GM12878 (cell line): ENCODE results near the gene MYO18B. TPM values are rescaled to one million over a fixed set of nuclear protein-coding genes. Genes with fewer than 3 reads are reported as not detected.
A peak's percentile ranks its signal among the peaks of the same experiment; 100 is the strongest.

Source experiments
- ATAC-seq: fragments of 200-7000 bp; cut with Tn5 transposase; 3 replicates; pipeline ENCODE4 v1.9.1; 2020; ENCODE audit warnings: mild to moderate bottlenecking, moderate library complexity
- BruUV-seq: library from RNA; stranded (reverse); fragments of 400-500 nt; replicated peaks from 2 replicates; lab custom pipeline; 2021; lab: Mats Ljungman, UMichigan
- CTCF ChIA-PET: fragments of 300-600 bp; sonication (Branson Sonifier 250); formaldehyde crosslinking; extraction: SDS; loops from one replicate; lab custom pipeline; 2021; ENCODE audit warnings: inconsistent platforms; lab: Yijun Ruan, JAX
- POLR2A ChIA-PET: fragments of 350-600 bp; formaldehyde crosslinking; extraction: SDS; loops from one replicate; lab custom pipeline; 2021; ENCODE audit warnings: inconsistent platforms; lab: Charles Lee
- RAD21 ChIA-PET: fragments of 300-600 bp; sonication (Branson Sonifier 250); formaldehyde crosslinking; loops from one replicate; lab custom pipeline; 2023; ENCODE audit warnings: antibody characterized with exemption; ENCODE audit not compliant: unreplicated experiment; lab: Charles Lee
- SMC1A ChIA-PET: fragments of 300-600 bp; sonication (Branson Sonifier 250); formaldehyde crosslinking; loops from one replicate; lab custom pipeline; 2023; ENCODE audit not compliant: unreplicated experiment, uncharacterized antibody; lab: Charles Lee
- DNase-seq: peaks from one replicate; pipeline ENCODE4 v3.0.0-alpha.2; 2011; ENCODE audit warnings: low read depth, low spot score
- FAIRE-seq: peaks from 3 replicates; lab custom pipeline; 2011; peaks lifted over from hg19 to GRCh38; lab: Jason Lieb, UNC
- H2AFZ ChIP-seq: 2 replicates; pipeline ENCODE4 v1.6.0; 2011; ENCODE audit warnings: low read depth, low read length, control low read depth; ENCODE audit not compliant: control insufficient read depth
- H3K27ac ChIP-seq: 2 replicates; pipeline ENCODE4 v1.5.1; 2011; ENCODE audit warnings: control low read depth; ENCODE audit not compliant: control insufficient read depth, insufficient read depth
- H3K27me3 ChIP-seq, 2 experiments: replicated peaks in 1 of 2; 2 replicates each; pipeline versions ENCODE4 v1.6.0 to v1.6.1; 2011; ENCODE audit warnings: low read length in 1 of 2; ENCODE audit not compliant: control insufficient read depth in 2 of 2, insufficient read depth in 2 of 2
- H3K36me3 ChIP-seq, 2 experiments: 2 replicates each; pipeline ENCODE4 v1.5.1; 2011; ENCODE audit warnings: low read length in 1 of 2; ENCODE audit not compliant: control insufficient read depth in 2 of 2, insufficient read depth in 2 of 2
- H3K4me1 ChIP-seq: 2 replicates; pipeline ENCODE4 v1.6.1; 2011; ENCODE audit warnings: mild to moderate bottlenecking, low read length, moderate library complexity, mixed read lengths; ENCODE audit not compliant: control insufficient read depth, insufficient read depth
- H3K4me2 ChIP-seq: 2 replicates; pipeline ENCODE4 v1.6.0; 2011; ENCODE audit warnings: control low read depth; ENCODE audit not compliant: control insufficient read depth, insufficient read depth
- H3K4me3 ChIP-seq: fragments of 200-600 bp; sonication (generic); 2 replicates; pipeline ENCODE4 v1.5.1; 2016
- H3K79me2 ChIP-seq: 2 replicates; pipeline ENCODE4 v1.6.0; 2011; ENCODE audit warnings: low read length; ENCODE audit not compliant: control insufficient read depth, insufficient read depth
- H3K9ac ChIP-seq: 2 replicates; pipeline ENCODE4 v1.8.0; 2011; ENCODE audit warnings: low read length, control low read depth, mixed read lengths; ENCODE audit not compliant: control insufficient read depth, insufficient read depth
- H3K9me3 ChIP-seq: replicated peaks from 3 replicates; pipeline ENCODE4 v1.5.1; 2011; ENCODE audit warnings: mild to moderate bottlenecking, low read length; ENCODE audit not compliant: control insufficient read depth, insufficient read depth
- H4K20me1 ChIP-seq: 2 replicates; pipeline ENCODE4 v1.6.0; 2011; ENCODE audit not compliant: control insufficient read depth, insufficient read depth
- EED ChIP-seq: sonication (generic); IDR thresholded peaks from 2 replicates; pipeline ENCODE4 v1.6.1; 2016; ENCODE audit warnings: antibody characterized with exemption, low read depth
- FOS ChIP-seq: IDR thresholded peaks from 3 replicates; pipeline ENCODE4 v1.6.1; 2011; ENCODE audit warnings: borderline replicate concordance; ENCODE audit not compliant: insufficient read length; ENCODE audit errors: extremely low read depth
- HSF1 ChIP-seq: fragments of 150-350 bp; IDR thresholded peaks from 2 replicates; pipeline ENCODE4 v1.6.1; 2014; ENCODE audit warnings: mild to moderate bottlenecking, low read depth, low read length
- NR2C2 ChIP-seq: IDR thresholded peaks from 2 replicates; pipeline ENCODE4 v1.6.1; 2011; ENCODE audit warnings: borderline replicate concordance, low read depth; ENCODE audit not compliant: control insufficient read depth, insufficient read length
- RUNX3 ChIP-seq: IDR thresholded peaks from 2 replicates; pipeline ENCODE4 v1.6.1; 2012; ENCODE audit warnings: low read length, inconsistent platforms
- ZBTB4 ChIP-seq: fragments of 450-650 bp; formaldehyde crosslinking; IDR thresholded peaks from 2 replicates; pipeline ENCODE4 v1.4.0; 2022; ENCODE audit warnings: mild to moderate bottlenecking, moderate library complexity
- ZBTB40 ChIP-seq: fragments of 450-650 bp; IDR thresholded peaks from 2 replicates; pipeline ENCODE4 v1.6.1; 2016; ENCODE audit warnings: mild to moderate bottlenecking, moderate library complexity, borderline replicate concordance
- ZNF687 ChIP-seq: fragments of 450-650 bp; IDR thresholded peaks from 2 replicates; pipeline ENCODE4 v1.6.1; 2017; ENCODE audit warnings: mild to moderate bottlenecking, moderate library complexity
- in situ Hi-C: fragments of 300-500 bp; cut with MboI; formaldehyde crosslinking; loops from 9 replicates; pipeline ENCODE4 v1.14.3; 2018; ENCODE audit warnings: mixed read lengths
- intact Hi-C: fragments of 100-400 bp; cut with micrococcal nuclease; formaldehyde crosslinking; loops from one replicate; pipeline ENCODE4 v1.14.2; 2022; ENCODE audit not compliant: unreplicated experiment
- polyA plus RNA-seq, 11 experiments: library from polyadenylated mRNA; depleted of rRNA in 4 of 11; unstranded in 6 of 11; stranded (reverse) in 5 of 11; fragments of >200 nt; fragmentation: Nextera tagmentation in 4 of 11; fragmentation: Illumina TruSeq in 1 of 11; extraction: Ambion mirVana in 4 of 11; extraction: Trizol in 1 of 11; gene quantifications; 1 replicate in 1 of 11; 2 replicates in 10 of 11; pipeline versions ENCODE4 v1.2.1 to v1.2.3, GENCODE V29; 2011 to 2016; ENCODE audit warnings: inconsistent platforms in 2 of 11, missing spikeins in 2 of 11, low read depth in 1 of 11
- total RNA-seq, 4 experiments: library from RNA; depleted of rRNA in 3 of 4; stranded (reverse); fragments of >200 nt in 3 of 4; fragmentation: Illumina TruSeq in 1 of 4; extraction: Trizol in 1 of 4; gene quantifications; 2 replicates each; pipeline versions ENCODE4 v1.2.1 to v1.2.3, GENCODE V29; 2013 to 2021

The MYO18B gene
- total and polyA plus RNA-seq, 10 of the 15 experiments (the other 5 are each of a cell fraction or from before 2014, with no cell fraction given) = 0.05 to 2.1 (median 0.51) TPM; not detected in 1

GRCh38 chr22:25966448-25966913 is 224.5 kb downstream of the MYO18B start (continued):
- peak; percentile 73; the same call in 1 of the 2 replicates for TF ChIP-seq ZNF687

- intact Hi-C loops = no loop called here
- H3K9ac ChIP-seq = no peak overlapping the region
- POLR2A ChIA-PET = no interaction called here
- TF ChIP-seq RUNX3 (no peak), NR2C2 (no peak), FOS (no peak), ZBTB4 (no peak), ZBTB40 (peak; percentile 79), HSF1 (no peak), EED (no peak)
Observed at GRCh38 chr22:25969286-25969685, 227.3 kb downstream of the MYO18B start.

More at GRCh38 chr22:25969286-25969685, 227.3 kb downstream of the MYO18B start:
- no peaks in the 10 kb centered on the region; the same call in 2 of the 3 replicates for H3K9me3 ChIP-seq
- no peak overlapping the region for H3K4me2 ChIP-seq
- no peaks in the 10 kb centered on the region for H4K20me1 ChIP-seq
- H3K36me3 ChIP-seq = no peaks in the 10 kb centered on the region
- ATAC-seq (no peak), FAIRE-seq (no peak), DNase-seq (no peak)
- no peaks in the 10 kb centered on the region for H3K27me3 ChIP-seq
- H3K4me3 ChIP-seq = no peak overlapping the region
- ChIA-PET CTCF (interaction anchor here (1.0 to 1.2 kb wide), 2 partner anchors 11 to 19 kb away, joined by 3 read pairs; no protein-coding TSS in a partner anchor), RAD21 (no interaction called here), SMC1A (interaction anchor here (1.3 to 1.8 kb wide), 3 partner anchors 12 to 65 kb away, joined by 3 to 5 read pairs (median 5); no protein-coding TSS in a partner anchor)
- H2AFZ ChIP-seq = no peak overlapping the region
- in situ Hi-C loops = no loop called here
- no peak overlapping the region for H3K27ac ChIP-seq
- no TSS peak for BruUV-seq
- H3K4me1 ChIP-seq = peaks cover 14% of the 10 kb centered on the region
- H3K79me2 ChIP-seq = no peaks in the 10 kb centered on the region
